K562 (cell line): Measurements from ENCODE around the gene HNRNPDL. TPM values are rescaled to one million over a fixed set of nuclear protein-coding genes. Genes with fewer than 3 reads are reported as not detected.

Source experiments
- ARNT ChIP-seq, 2 experiments: fragments of 450-650 bp; IDR thresholded peaks; 2 replicates each; pipeline ENCODE4 v1.6.1; 2016; ENCODE audit warnings: mild to moderate bottlenecking in 1 of 2
- FOSL1 ChIP-seq: fragments of 200-800 bp; sonication (Bioruptor generic); conservative IDR thresholded peaks from 2 replicates; pipeline ENCODE4 v1.6.1; 2016; ENCODE audit warnings: missing genetic modification characterization, missing compliant biosample characterization
- ILF3 ChIP-seq: fragments of 450-650 bp; IDR thresholded peaks from 2 replicates; pipeline ENCODE4 v1.6.1; 2018; ENCODE audit warnings: antibody characterized with exemption, mild to moderate bottlenecking, moderate library complexity, borderline replicate concordance
- MAFF ChIP-seq: IDR thresholded peaks from 2 replicates; pipeline ENCODE4 v1.6.1; 2012; ENCODE audit warnings: low read length, improper control_type of control experiment
- MYC ChIP-seq, 2 experiments: fragments of 250-450 bp in 1 of 2; sonication (Bioruptor Pico) in 1 of 2; IDR thresholded peaks; 2 replicates each; pipeline versions ENCODE4 v1.5.1 to v1.6.1; 2012 to 2021; ENCODE audit warnings: low read depth in 2 of 2, borderline replicate concordance in 1 of 2, improper control_type of control experiment in 1 of 2, low read length in 1 of 2, mild to moderate bottlenecking in 1 of 2, moderate library complexity in 1 of 2
- PHF21A ChIP-seq: fragments of 450-650 bp; IDR thresholded peaks from 2 replicates; pipeline ENCODE4 v1.6.1; 2017; ENCODE audit warnings: low read depth, borderline replicate concordance
- SP2 ChIP-seq: IDR thresholded peaks from 2 replicates; pipeline ENCODE4 v1.6.1; 2011; ENCODE audit warnings: mild to moderate bottlenecking, low read depth, low read length, moderate library complexity; ENCODE audit not compliant: poor library complexity, severe bottlenecking; ENCODE audit errors: extremely low read depth
- STAT6 ChIP-seq: sonication (generic); formaldehyde crosslinking; IDR thresholded peaks from 2 replicates; pipeline ENCODE4 v1.8.1; 2023; ENCODE audit warnings: mild to moderate bottlenecking, missing genetic modification reagents
- XRCC4 ChIP-seq: IDR thresholded peaks from one replicate; pipeline ENCODE4 v1.6.1; 2011; ENCODE audit not compliant: insufficient read depth, insufficient read length; ENCODE audit errors: extremely low read depth
- YY1 ChIP-seq, 3 experiments: IDR thresholded peaks; 2 replicates each; pipeline ENCODE4 v1.6.1; 2011; ENCODE audit warnings: low read length in 2 of 3, mild to moderate bottlenecking in 2 of 3, moderate library complexity in 2 of 3, borderline replicate concordance in 1 of 3, control low read depth in 1 of 3, low read depth in 1 of 3; ENCODE audit not compliant: insufficient read depth in 3 of 3, insufficient replicate concordance in 2 of 3, control insufficient read depth in 1 of 3, insufficient read length in 1 of 3; ENCODE audit errors: extremely low read depth in 1 of 3
- ZKSCAN1 ChIP-seq: fragments of 150-350 bp; IDR thresholded peaks from 2 replicates; pipeline ENCODE4 v1.6.1; 2016; ENCODE audit warnings: low read depth, low read length
- polyA plus RNA-seq, 8 experiments: library from polyadenylated mRNA; depleted of rRNA in 4 of 8; stranded (reverse) in 5 of 8; unstranded in 3 of 8; fragments of >200 nt; fragmentation: Nextera tagmentation in 2 of 8; fragmentation: Illumina TruSeq in 1 of 8; extraction: Ambion mirVana in 2 of 8; extraction: Trizol in 1 of 8; gene quantifications; 2 replicates each; pipeline versions ENCODE4 v1.2.1 to v1.2.3, GENCODE V29; 2011 to 2014; ENCODE audit warnings: inconsistent platforms in 1 of 8, missing spikeins in 1 of 8
- total RNA-seq, 7 experiments: library from RNA; depleted of rRNA in 6 of 7; stranded (reverse); fragments of >200 nt in 6 of 7; fragmentation: Illumina TruSeq in 2 of 7; extraction: Trizol in 2 of 7; gene quantifications; 2 replicates each; pipeline versions ENCODE4 v1.2.1 to v1.2.3, GENCODE V29; 2011 to 2021; ENCODE audit warnings: low replicate concordance in 1 of 7
- TF ChIP-seq, protein P1 (sequence below), 2 experiments: fragments of 250-450 bp in 1 of 2; fragments of 450-650 bp in 1 of 2; sonication (Bioruptor Pico) in 1 of 2; IDR thresholded peaks; 2 replicates each; pipeline versions ENCODE4 v1.6.1 to v1.8.0; 2016 to 2021; ENCODE audit warnings: mild to moderate bottlenecking in 2 of 2, moderate library complexity in 2 of 2, missing compliant biosample characterization in 1 of 2, missing genetic modification characterization in 1 of 2
- TF ChIP-seq, protein P2 (sequence below): fragments of 450-650 bp; IDR thresholded peaks from 2 replicates; pipeline ENCODE4 v1.6.1; 2017; ENCODE audit warnings: antibody characterized with exemption, mild to moderate bottlenecking
- TF ChIP-seq, protein P3 (sequence below): IDR thresholded peaks from 2 replicates; pipeline ENCODE4 v1.6.1; 2011; ENCODE audit warnings: borderline replicate concordance, low read depth, mild to moderate bottlenecking, moderate library complexity, low read length; ENCODE audit not compliant: insufficient read depth, poor library complexity, severe bottlenecking

The HNRNPDL gene
- total and polyA plus RNA-seq, 9 of the 15 experiments (the other 6 are each of a cell fraction or from before 2014, with no cell fraction given), result 243 to 652 (median 351) TPM

- TF ChIP-seq ARNT (IDR thresholded peaks at IDR 0.05) (peak in 1 of 2 experiments; percentile 86; a peak in 2 of 4 replicates), YY1 (IDR thresholded peaks at IDR 0.05; ENCODE audit: borderline replicate concordance in 1 of 3, control insufficient read depth in 1 of 3, extremely low read depth in 1 of 3, insufficient read depth in 3 of 3, insufficient read length in 1 of 3, insufficient replicate concordance in 2 of 3, low read depth in 1 of 3, low read length in 2 of 3) (peak; percentile 93 to 99 (median 97)), XRCC4 (no peak), SP2 (peak; percentile 86), FOSL1 (tag) (peak; percentile 69), PHF21A (peak; percentile 99), STAT6 (CRISPR knock-in tag) (0 out of 2 replicates have a peak, but pooled peaks have one; percentile 46), ILF3 (no peak), MYC (IDR thresholded peaks at IDR 0.05; ENCODE audit: low read depth, low read length) (peak; percentile 95), MYC (CRISPR knock-in tag; IDR thresholded peaks at IDR 0.05; ENCODE audit: borderline replicate concordance, low read depth) (peak; percentile 77; the same call in 1 of the 2 replicates), ZKSCAN1 (peak; percentile 46; the same call in 1 of the 2 replicates), MAFF (no peak)
- TF ChIP-seq, protein P1, sequence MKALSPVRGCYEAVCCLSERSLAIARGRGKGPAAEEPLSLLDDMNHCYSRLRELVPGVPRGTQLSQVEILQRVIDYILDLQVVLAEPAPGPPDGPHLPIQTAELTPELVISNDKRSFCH (CRISPR knock-in tag; IDR thresholded peaks at IDR 0.05), result no peak
- TF ChIP-seq, protein P1 (tag; IDR thresholded peaks at IDR 0.05), result 0 out of 2 replicates have a peak, but pooled peaks have one; percentile 25
- TF ChIP-seq, protein P2, sequence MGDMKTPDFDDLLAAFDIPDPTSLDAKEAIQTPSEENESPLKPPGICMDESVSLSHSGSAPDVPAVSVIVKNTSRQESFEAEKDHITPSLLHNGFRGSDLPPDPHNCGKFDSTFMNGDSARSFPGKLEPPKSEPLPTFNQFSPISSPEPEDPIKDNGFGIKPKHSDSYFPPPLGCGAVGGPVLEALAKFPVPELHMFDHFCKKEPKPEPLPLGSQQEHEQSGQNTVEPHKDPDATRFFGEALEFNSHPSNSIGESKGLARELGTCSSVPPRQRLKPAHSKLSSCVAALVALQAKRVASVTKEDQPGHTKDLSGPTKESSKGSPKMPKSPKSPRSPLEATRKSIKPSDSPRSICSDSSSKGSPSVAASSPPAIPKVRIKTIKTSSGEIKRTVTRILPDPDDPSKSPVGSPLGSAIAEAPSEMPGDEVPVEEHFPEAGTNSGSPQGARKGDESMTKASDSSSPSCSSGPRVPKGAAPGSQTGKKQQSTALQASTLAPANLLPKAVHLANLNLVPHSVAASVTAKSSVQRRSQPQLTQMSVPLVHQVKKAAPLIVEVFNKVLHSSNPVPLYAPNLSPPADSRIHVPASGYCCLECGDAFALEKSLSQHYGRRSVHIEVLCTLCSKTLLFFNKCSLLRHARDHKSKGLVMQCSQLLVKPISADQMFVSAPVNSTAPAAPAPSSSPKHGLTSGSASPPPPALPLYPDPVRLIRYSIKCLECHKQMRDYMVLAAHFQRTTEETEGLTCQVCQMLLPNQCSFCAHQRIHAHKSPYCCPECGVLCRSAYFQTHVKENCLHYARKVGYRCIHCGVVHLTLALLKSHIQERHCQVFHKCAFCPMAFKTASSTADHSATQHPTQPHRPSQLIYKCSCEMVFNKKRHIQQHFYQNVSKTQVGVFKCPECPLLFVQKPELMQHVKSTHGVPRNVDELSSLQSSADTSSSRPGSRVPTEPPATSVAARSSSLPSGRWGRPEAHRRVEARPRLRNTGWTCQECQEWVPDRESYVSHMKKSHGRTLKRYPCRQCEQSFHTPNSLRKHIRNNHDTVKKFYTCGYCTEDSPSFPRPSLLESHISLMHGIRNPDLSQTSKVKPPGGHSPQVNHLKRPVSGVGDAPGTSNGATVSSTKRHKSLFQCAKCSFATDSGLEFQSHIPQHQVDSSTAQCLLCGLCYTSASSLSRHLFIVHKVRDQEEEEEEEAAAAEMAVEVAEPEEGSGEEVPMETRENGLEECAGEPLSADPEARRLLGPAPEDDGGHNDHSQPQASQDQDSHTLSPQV, result 0 out of 2 replicates have a peak, but pooled peaks have one; percentile 39
- TF ChIP-seq, protein P3, sequence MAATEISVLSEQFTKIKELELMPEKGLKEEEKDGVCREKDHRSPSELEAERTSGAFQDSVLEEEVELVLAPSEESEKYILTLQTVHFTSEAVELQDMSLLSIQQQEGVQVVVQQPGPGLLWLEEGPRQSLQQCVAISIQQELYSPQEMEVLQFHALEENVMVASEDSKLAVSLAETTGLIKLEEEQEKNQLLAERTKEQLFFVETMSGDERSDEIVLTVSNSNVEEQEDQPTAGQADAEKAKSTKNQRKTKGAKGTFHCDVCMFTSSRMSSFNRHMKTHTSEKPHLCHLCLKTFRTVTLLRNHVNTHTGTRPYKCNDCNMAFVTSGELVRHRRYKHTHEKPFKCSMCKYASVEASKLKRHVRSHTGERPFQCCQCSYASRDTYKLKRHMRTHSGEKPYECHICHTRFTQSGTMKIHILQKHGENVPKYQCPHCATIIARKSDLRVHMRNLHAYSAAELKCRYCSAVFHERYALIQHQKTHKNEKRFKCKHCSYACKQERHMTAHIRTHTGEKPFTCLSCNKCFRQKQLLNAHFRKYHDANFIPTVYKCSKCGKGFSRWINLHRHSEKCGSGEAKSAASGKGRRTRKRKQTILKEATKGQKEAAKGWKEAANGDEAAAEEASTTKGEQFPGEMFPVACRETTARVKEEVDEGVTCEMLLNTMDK, result peak; percentile 34
Observed at GRCh38 chr4:82373816-82374625, 56.2 kb downstream of the HNRNPDL start, which contains the start of gene HNRNPD (continued).
